ENCODE data around the gene TAF4.

DNA sequence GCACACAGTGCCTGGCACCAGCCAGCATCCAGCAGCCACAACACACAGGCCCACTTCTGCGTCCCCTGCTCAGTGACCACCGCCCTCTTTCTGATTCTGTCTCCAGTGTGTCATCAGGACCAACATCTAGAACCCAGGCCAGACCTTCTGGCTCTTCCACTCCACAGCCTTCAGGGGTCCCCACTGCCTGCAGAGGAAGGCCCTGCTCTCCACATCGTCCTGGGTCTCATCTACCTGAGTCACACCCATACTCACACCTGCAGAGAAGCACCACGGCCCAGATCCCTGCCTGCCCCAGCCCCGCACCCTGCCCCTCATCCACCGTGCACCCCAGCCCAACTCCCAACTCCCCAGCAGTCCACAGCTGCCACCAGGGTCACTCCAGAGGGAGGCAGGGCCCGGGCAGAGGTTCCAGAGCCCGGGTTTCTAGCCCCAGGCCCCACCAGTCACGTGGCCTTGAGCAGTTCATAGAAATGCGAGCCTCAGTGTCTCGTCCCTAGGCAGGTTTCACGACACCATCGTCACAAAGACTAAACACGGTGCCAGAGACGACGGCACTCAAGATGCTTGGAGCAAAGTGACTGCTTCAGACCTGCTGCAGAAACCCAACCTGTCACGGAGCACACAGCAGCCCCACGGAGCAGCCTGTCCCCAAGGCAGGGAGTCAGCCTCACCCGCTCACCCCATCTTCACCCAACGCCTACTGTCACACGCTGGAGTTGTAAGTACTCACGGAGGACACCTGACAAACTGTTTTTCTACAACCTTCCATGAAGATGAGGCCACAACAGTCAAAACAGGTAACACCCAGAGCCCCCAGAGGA lies 16.1 kb downstream of the TAF4 start:
- TF ChIP-seq REST (IDR thresholded peaks at IDR 0.05; ENCODE audit: insufficient read depth in 1 of 2, low read depth in 2 of 2, low read length in 1 of 2) (no peak), CTCF (IDR thresholded peaks at IDR 0.05) (no peak)

Data from Panc1 (cell line).